ENCODE results near the gene FBN2.
A peak's percentile ranks its signal among the peaks of the same experiment; 100 is the strongest.

FBN2 gene

GRCh38 chr5:128262911-128263310 lies 275.1 kb downstream of the FBN2 start:
- Histone ChIP-seq H3K18ac (ENCODE audit: low read length) (no peak overlapping the region), H3K14ac (ENCODE audit: low read length) (no peak overlapping the region), H4K8ac (ENCODE audit: low read depth, low read length) (no peak overlapping the region), H3K23ac (ENCODE audit: low read depth, low read length, poor library complexity) (no peak overlapping the region), H3K9me3 (replicated peaks in 1 of 2; ENCODE audit: control insufficient read depth in 2 of 2, insufficient read depth in 1 of 2, low read depth in 1 of 2, low read length in 2 of 2) (no peaks in the 10 kb centered on the region), H3K36me3 (replicated peaks in 1 of 2; ENCODE audit: control insufficient read depth in 2 of 2, insufficient read depth in 2 of 2, low read length in 2 of 2) (peaks cover 27 to 96% of the 10 kb centered on the region in 2 donors), H2BK120ac (ENCODE audit: low read depth, low read length) (no peak overlapping the region), H3K27ac (replicated peaks; ENCODE audit: low read length) (no peak overlapping the region), H3K4me1 (ENCODE audit: control insufficient read depth in 2 of 2, insufficient read depth in 1 of 2, low read depth in 1 of 2, low read length in 2 of 2) (peaks cover 4 to 5% of the 10 kb centered on the region in 2 donors), H3K4me2 (ENCODE audit: insufficient read depth, low read length, poor library complexity, severe bottlenecking) (no peak overlapping the region), H3K79me1 (ENCODE audit: low read depth, low read length) (no peaks in the 10 kb centered on the region), H4K91ac (ENCODE audit: low read depth, low read length, poor library complexity) (no peak overlapping the region), H3K4ac (ENCODE audit: low read length) (no peak overlapping the region), H3K4me3 (ENCODE audit: low read length in 2 of 2) (no peak overlapping the region), H2BK5ac (ENCODE audit: low read length) (no peak overlapping the region), H2AK5ac (ENCODE audit: low read depth, low read length) (no peak overlapping the region), H2BK12ac (ENCODE audit: low read length) (no peak overlapping the region), H2BK15ac (ENCODE audit: low read length) (no peak overlapping the region), H3K27me3 (ENCODE audit: control insufficient read depth in 3 of 3, insufficient read depth in 3 of 3, low read depth in 1 of 3, low read length in 3 of 3) (no peaks in the 10 kb centered on the region), H3K9ac (ENCODE audit: low read depth, low read length, poor library complexity) (no peak overlapping the region), H2AFZ (ENCODE audit: low read length) (no peak overlapping the region)
- WGBS, 2 donors (ENCODE audit: extremely low coverage in 2 of 2, insufficient read length in 2 of 2, insufficient replicate concordance in 1 of 2), result no CpG with 5 or more reads among the region's 6 CpGs
- no peak for DNase-seq (ENCODE audit: low spot score)

- no peak overlapping the region for H2BK5ac ChIP-seq (ENCODE audit: low read length)
- no peak overlapping the region for H4K8ac ChIP-seq (ENCODE audit: low read depth, low read length)
- no peak overlapping the region for H3K23ac ChIP-seq (ENCODE audit: low read depth, low read length, poor library complexity)
- no peak overlapping the region for H2AFZ ChIP-seq (ENCODE audit: low read length)
- H4K91ac ChIP-seq (ENCODE audit: low read depth, low read length, poor library complexity), result no peak overlapping the region
- H3K27me3 ChIP-seq (ENCODE audit: control insufficient read depth in 3 of 3, insufficient read depth in 3 of 3, low read depth in 1 of 3, low read length in 3 of 3), result no peaks in the 10 kb centered on the region
- no peak overlapping the region for H2BK120ac ChIP-seq (ENCODE audit: low read depth, low read length)
- H3K27ac ChIP-seq (replicated peaks; ENCODE audit: low read length), result peak overlapping the region; percentile 1
- H3K18ac ChIP-seq (ENCODE audit: low read length), result no peak overlapping the region
- peaks cover 26 to 84% of the 10 kb centered on the region in 2 donors for H3K36me3 ChIP-seq (replicated peaks in 1 of 2; ENCODE audit: control insufficient read depth in 2 of 2, insufficient read depth in 2 of 2, low read length in 2 of 2)
- no peaks in the 10 kb centered on the region for H3K79me1 ChIP-seq (ENCODE audit: low read depth, low read length)
- peaks cover 4 to 5% of the 10 kb centered on the region in 2 donors for H3K4me1 ChIP-seq (ENCODE audit: control insufficient read depth in 2 of 2, insufficient read depth in 1 of 2, low read depth in 1 of 2, low read length in 2 of 2)
- no peak overlapping the region for H3K4ac ChIP-seq (ENCODE audit: low read length)
- H2BK12ac ChIP-seq (ENCODE audit: low read length), result no peak overlapping the region
- no peak overlapping the region for H3K9ac ChIP-seq (ENCODE audit: low read depth, low read length, poor library complexity)
- H3K4me2 ChIP-seq (ENCODE audit: insufficient read depth, low read length, poor library complexity, severe bottlenecking), result no peak overlapping the region
- DNase-seq (ENCODE audit: low spot score), result no peak
- no peaks in the 10 kb centered on the region for H3K9me3 ChIP-seq (replicated peaks in 1 of 2; ENCODE audit: control insufficient read depth in 2 of 2, insufficient read depth in 1 of 2, low read depth in 1 of 2, low read length in 2 of 2)
- no peak overlapping the region for H2AK5ac ChIP-seq (ENCODE audit: low read depth, low read length)
- no CpG with 5 or more reads among the region's 11 CpGs for WGBS, 2 donors (ENCODE audit: extremely low coverage in 2 of 2, insufficient read length in 2 of 2, insufficient replicate concordance in 1 of 2)
- H2BK15ac ChIP-seq (ENCODE audit: low read length), result no peak overlapping the region
- H3K14ac ChIP-seq (ENCODE audit: low read length), result no peak overlapping the region
- no peak overlapping the region for H3K4me3 ChIP-seq (ENCODE audit: low read length in 2 of 2)
Observed at GRCh38 chr5:128259607-128260021, 278.4 kb downstream of the FBN2 start.

GRCh38 chr5:128258372-128258771 lies 279.7 kb downstream of the FBN2 start:
- Histone ChIP-seq H3K4me3 (ENCODE audit: low read length in 2 of 2) (no peak overlapping the region), H2BK15ac (ENCODE audit: low read length) (no peak overlapping the region), H3K9me3 (replicated peaks in 1 of 2; ENCODE audit: control insufficient read depth in 2 of 2, insufficient read depth in 1 of 2, low read depth in 1 of 2, low read length in 2 of 2) (no peaks in the 10 kb centered on the region), H3K14ac (ENCODE audit: low read length) (no peak overlapping the region), H2AFZ (ENCODE audit: low read length) (no peak overlapping the region), H3K23ac (ENCODE audit: low read depth, low read length, poor library complexity) (no peak overlapping the region), H3K9ac (ENCODE audit: low read depth, low read length, poor library complexity) (no peak overlapping the region), H3K36me3 (replicated peaks in 1 of 2; ENCODE audit: control insufficient read depth in 2 of 2, insufficient read depth in 2 of 2, low read length in 2 of 2) (peaks cover 23 to 72% of the 10 kb centered on the region in 2 donors), H3K4me1 (ENCODE audit: control insufficient read depth in 2 of 2, insufficient read depth in 1 of 2, low read depth in 1 of 2, low read length in 2 of 2) (peaks cover 4 to 5% of the 10 kb centered on the region in 2 donors), H4K91ac (ENCODE audit: low read depth, low read length, poor library complexity) (no peak overlapping the region), H2BK5ac (ENCODE audit: low read length) (no peak overlapping the region), H2BK120ac (ENCODE audit: low read depth, low read length) (no peak overlapping the region), H2BK12ac (ENCODE audit: low read length) (no peak overlapping the region), H2AK5ac (ENCODE audit: low read depth, low read length) (no peak overlapping the region), H3K4me2 (ENCODE audit: insufficient read depth, low read length, poor library complexity, severe bottlenecking) (no peak overlapping the region), H3K27me3 (ENCODE audit: control insufficient read depth in 3 of 3, insufficient read depth in 3 of 3, low read depth in 1 of 3, low read length in 3 of 3) (no peaks in the 10 kb centered on the region), H3K79me1 (ENCODE audit: low read depth, low read length) (no peaks in the 10 kb centered on the region), H3K27ac (replicated peaks; ENCODE audit: low read length) (no peak overlapping the region), H3K4ac (ENCODE audit: low read length) (no peak overlapping the region), H4K8ac (ENCODE audit: low read depth, low read length) (no peak overlapping the region), H3K18ac (ENCODE audit: low read length) (no peak overlapping the region)
- no peak for DNase-seq (ENCODE audit: low spot score)
- WGBS, 2 donors (ENCODE audit: extremely low coverage in 2 of 2, insufficient read length in 2 of 2, insufficient replicate concordance in 1 of 2), result no CpG with 5 or more reads among the region's 6 CpGs

GRCh38 chr5:128257076-128257475 lies 281.0 kb downstream of the FBN2 start:
- Histone ChIP-seq H2BK120ac (ENCODE audit: low read depth, low read length) (no peak overlapping the region), H2AFZ (ENCODE audit: low read length) (no peak overlapping the region), H4K91ac (ENCODE audit: low read depth, low read length, poor library complexity) (no peak overlapping the region), H2BK15ac (ENCODE audit: low read length) (no peak overlapping the region), H3K9me3 (replicated peaks in 1 of 2; ENCODE audit: control insufficient read depth in 2 of 2, insufficient read depth in 1 of 2, low read depth in 1 of 2, low read length in 2 of 2) (no peaks in the 10 kb centered on the region), H3K36me3 (replicated peaks in 1 of 2; ENCODE audit: control insufficient read depth in 2 of 2, insufficient read depth in 2 of 2, low read length in 2 of 2) (peaks cover 14 to 59% of the 10 kb centered on the region in 2 donors), H2BK12ac (ENCODE audit: low read length) (no peak overlapping the region), H3K79me1 (ENCODE audit: low read depth, low read length) (no peaks in the 10 kb centered on the region), H2AK5ac (ENCODE audit: low read depth, low read length) (no peak overlapping the region), H3K23ac (ENCODE audit: low read depth, low read length, poor library complexity) (no peak overlapping the region), H3K9ac (ENCODE audit: low read depth, low read length, poor library complexity) (no peak overlapping the region), H3K27me3 (ENCODE audit: control insufficient read depth in 3 of 3, insufficient read depth in 3 of 3, low read depth in 1 of 3, low read length in 3 of 3) (no peaks in the 10 kb centered on the region), H3K4me1 (ENCODE audit: control insufficient read depth in 2 of 2, insufficient read depth in 1 of 2, low read depth in 1 of 2, low read length in 2 of 2) (peaks cover 0 to 4% of the 10 kb centered on the region in 2 donors), H3K18ac (ENCODE audit: low read length) (no peak overlapping the region), H3K4ac (ENCODE audit: low read length) (no peak overlapping the region), H3K4me2 (ENCODE audit: insufficient read depth, low read length, poor library complexity, severe bottlenecking) (no peak overlapping the region), H4K8ac (ENCODE audit: low read depth, low read length) (no peak overlapping the region), H2BK5ac (ENCODE audit: low read length) (no peak overlapping the region), H3K14ac (ENCODE audit: low read length) (no peak overlapping the region), H3K4me3 (ENCODE audit: low read length in 2 of 2) (no peak overlapping the region), H3K27ac (replicated peaks; ENCODE audit: low read length) (no peak overlapping the region)
- WGBS, 2 donors (ENCODE audit: extremely low coverage in 2 of 2, insufficient read length in 2 of 2, insufficient replicate concordance in 1 of 2), result no CpG with 5 or more reads among the region's 2 CpGs
- no peak for DNase-seq (ENCODE audit: low spot score)

Data from neuronal stem cell (in vitro differentiated cells).